ENCODE measurements around the gene CELF4. TPM values are rescaled to one million over a fixed set of nuclear protein-coding genes. Genes with fewer than 3 reads are reported as not detected.

The CELF4 gene
- total RNA-seq, 4 donors from 2014 or later, result 0.32 to 0.81 (median 0.77) TPM

DNA sequence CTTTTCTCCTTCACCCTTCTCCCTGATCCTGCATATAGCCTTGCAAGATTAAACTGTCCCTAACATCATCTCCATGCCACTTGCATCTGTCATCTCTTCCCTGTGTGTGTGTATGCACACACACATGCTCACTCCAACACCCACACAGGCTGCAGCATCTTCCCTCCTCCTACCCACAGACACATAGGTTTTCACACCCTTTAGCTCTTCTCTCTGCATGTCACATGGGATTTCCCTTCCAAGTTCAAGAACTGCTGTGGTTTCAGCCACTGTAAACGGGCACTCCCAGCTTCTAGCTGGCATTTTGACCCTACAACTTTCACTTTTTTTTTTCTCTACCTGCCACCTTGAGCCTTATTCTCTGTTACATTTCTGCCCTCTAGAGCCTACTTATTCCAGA, 6.4 kb downstream of the CELF4 start:
- no peak for ATAC-seq
- Histone ChIP-seq H3K27me3 (peaks cover 90% of the 10 kb centered on the region), H3K9me3 (no peaks in the 10 kb centered on the region), H3K36me3 (no peaks in the 10 kb centered on the region), H3K27ac (no peak overlapping the region), H3K4me3 (no peak overlapping the region), H3K4me1 (no peaks in the 10 kb centered on the region)
- WGBS, 2 donors (ENCODE audit: low coverage in 1 of 2), result 44% methylated on average over 1 of the region's 1 CpG; no CpG with 5 or more reads in 1 of the 2 donors
- no peak for TF ChIP-seq CTCF (IDR thresholded peaks at IDR 0.05)

GRCh38 chr18:37554399-37554787, 11.2 kb downstream of the CELF4 start:
- no peak overlapping the region for H3K27ac ChIP-seq
- no peak overlapping the region for H3K4me3 ChIP-seq
- H3K27me3 ChIP-seq, result peaks cover 79% of the 10 kb centered on the region
- TF ChIP-seq POLR2AphosphoS5 (IDR thresholded peaks at IDR 0.05) (no peak), CTCF (IDR thresholded peaks at IDR 0.05) (no peak), POLR2A (IDR thresholded peaks at IDR 0.05) (no peak), EP300 (IDR thresholded peaks at IDR 0.05) (no peak)
- no peak for ATAC-seq
- H3K36me3 ChIP-seq, result no peaks in the 10 kb centered on the region
- WGBS, 2 donors (ENCODE audit: low coverage in 1 of 2), result 0 to 29% methylated on average over 1 to 2 of the region's 5 CpGs
- H3K4me1 ChIP-seq, result no peaks in the 10 kb centered on the region
- no peaks in the 10 kb centered on the region for H3K9me3 ChIP-seq

DNA sequence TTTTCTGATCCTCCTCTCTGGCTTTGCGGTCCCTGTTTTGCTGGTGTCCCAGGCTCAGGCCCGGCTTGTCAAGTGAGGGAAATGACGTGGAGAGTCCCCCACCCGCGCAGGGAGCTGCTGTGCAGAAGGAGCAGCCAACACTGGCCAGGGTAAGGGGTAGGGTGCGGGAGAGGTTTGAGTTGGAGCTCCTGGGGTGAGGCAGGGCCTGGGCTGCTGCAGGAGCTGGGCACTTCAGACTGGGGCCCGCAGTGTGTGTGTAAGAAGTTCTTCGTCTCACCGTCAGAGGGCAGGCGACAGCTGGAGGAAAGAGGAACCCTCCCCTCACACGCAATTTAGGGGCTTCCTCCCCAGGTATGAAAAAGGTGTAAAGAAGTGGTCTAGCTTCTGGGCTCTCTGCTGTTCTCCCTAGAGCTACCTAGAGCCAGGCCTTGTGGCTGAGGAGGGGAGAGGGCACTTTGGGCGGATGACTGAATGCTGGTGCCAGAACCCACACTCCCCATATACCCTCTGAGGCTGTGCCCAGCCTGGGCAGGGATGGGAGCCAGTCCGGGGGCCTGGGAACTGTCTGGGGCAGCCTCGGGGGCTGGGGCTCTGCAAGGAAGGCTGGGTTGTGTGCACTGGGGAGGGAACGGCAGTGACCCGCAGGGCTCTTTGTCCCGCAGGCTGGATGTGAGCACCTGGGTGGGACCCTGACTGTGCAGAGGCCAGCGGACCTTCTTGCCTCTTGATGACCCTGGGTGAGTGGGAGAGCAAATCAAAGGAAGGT, 11.8 kb downstream of the CELF4 start:
- WGBS, 2 donors (ENCODE audit: low coverage in 1 of 2), result 34 to 48% methylated on average over 6 to 8 of the region's 18 CpGs
- H3K36me3 ChIP-seq, result no peaks in the 10 kb centered on the region
- no peaks in the 10 kb centered on the region for H3K4me1 ChIP-seq
- H3K9me3 ChIP-seq, result no peaks in the 10 kb centered on the region
- ATAC-seq, result no peak
- TF ChIP-seq CTCF (IDR thresholded peaks at IDR 0.05), result no peak
- TF ChIP-seq POLR2A (IDR thresholded peaks at IDR 0.05), result no peak
- no peak overlapping the region for H3K4me3 ChIP-seq
- H3K27me3 ChIP-seq, result peaks cover 79% of the 10 kb centered on the region
- H3K27ac ChIP-seq, result no peak overlapping the region

DNA sequence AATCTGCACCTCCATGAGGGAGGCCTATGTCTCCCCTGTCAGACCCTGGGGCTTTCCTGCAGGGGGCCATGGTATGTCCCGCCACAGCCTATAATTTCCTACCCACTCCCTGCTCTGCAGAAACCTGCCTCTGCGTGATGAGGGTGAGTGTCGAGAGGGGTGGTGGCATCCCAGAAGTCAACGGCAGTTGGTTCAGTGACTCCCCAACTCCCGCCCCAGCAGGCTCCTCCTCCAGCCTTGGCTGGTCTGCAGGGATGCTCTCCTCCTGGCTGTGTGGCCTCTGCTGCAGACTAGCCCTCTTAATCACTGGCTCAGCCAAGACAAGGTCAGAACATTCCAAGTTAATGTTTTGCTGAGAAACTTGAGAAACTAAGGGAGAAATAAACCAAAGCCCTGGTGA, 13.3 kb downstream of the CELF4 start:
- Histone ChIP-seq H3K27ac (no peak overlapping the region), H3K9me3 (no peaks in the 10 kb centered on the region), H3K4me3 (no peak overlapping the region), H3K36me3 (no peaks in the 10 kb centered on the region), H3K4me1 (no peaks in the 10 kb centered on the region), H3K27me3 (peaks cover 71% of the 10 kb centered on the region)
- no peak for ATAC-seq
- WGBS, 2 donors (ENCODE audit: low coverage in 1 of 2), result 40 to 47% methylated on average over 1 to 3 of the region's 5 CpGs
- TF ChIP-seq CTCF (IDR thresholded peaks at IDR 0.05), result no peak
- TF ChIP-seq EP300 (IDR thresholded peaks at IDR 0.05), result no peak
- TF ChIP-seq POLR2AphosphoS5 (IDR thresholded peaks at IDR 0.05), result no peak
- no peak for TF ChIP-seq POLR2A (IDR thresholded peaks at IDR 0.05)

DNA sequence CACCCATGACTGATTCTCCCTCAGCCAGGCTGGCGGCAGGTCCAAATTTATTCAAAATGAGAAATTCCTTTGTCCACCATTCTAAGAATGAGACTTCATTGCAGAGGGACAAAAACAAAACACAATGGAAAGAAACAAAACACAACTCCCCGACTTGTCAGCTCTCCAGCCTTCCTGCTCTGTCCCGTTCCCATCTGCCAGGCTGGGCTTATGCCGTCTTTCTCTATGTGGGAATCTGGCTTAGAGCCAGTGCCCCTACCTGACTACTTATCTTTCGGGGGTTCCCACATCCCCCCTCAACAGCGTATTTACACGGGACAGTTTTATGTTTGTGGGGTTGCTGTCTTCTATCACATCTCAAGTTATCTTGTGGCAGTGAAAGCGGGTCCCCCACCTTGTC, 13.8 kb downstream of the CELF4 start:
- ATAC-seq, result no peak
- no peaks in the 10 kb centered on the region for H3K4me1 ChIP-seq

More for the DNA sequence above, 13.8 kb downstream of the CELF4 start:
- Histone ChIP-seq H3K27ac (no peak overlapping the region), H3K36me3 (no peaks in the 10 kb centered on the region), H3K27me3 (peaks cover 68% of the 10 kb centered on the region), H3K9me3 (no peaks in the 10 kb centered on the region), H3K4me3 (no peak overlapping the region)
- TF ChIP-seq POLR2A (IDR thresholded peaks at IDR 0.05), result no peak
- TF ChIP-seq EP300 (IDR thresholded peaks at IDR 0.05), result no peak
- no peak for TF ChIP-seq CTCF (IDR thresholded peaks at IDR 0.05)
- TF ChIP-seq POLR2AphosphoS5 (IDR thresholded peaks at IDR 0.05), result no peak
- WGBS, 2 donors (ENCODE audit: low coverage in 1 of 2), result 60 to 82% methylated on average over 6 of the region's 8 CpGs
